Cardiac fibroblast (primary cell): ENCODE results near the gene KPNA3.

Experiments
- DNase-seq, 2 donors: peaks; one replicate each; pipeline versions ENCODE4 v3.0.0 to v3.0.0-alpha.2; 2010; ENCODE audit warnings: low read depth in 2 of 2
- H3K4me3 ChIP-seq, 2 donors: replicated peaks in 1 of 2; 1 replicate in 1 of 2; 2 replicates in 1 of 2; pipeline ENCODE4 v1.5.1; 2011; ENCODE audit warnings: low read depth in 2 of 2, low read length in 2 of 2, mild to moderate bottlenecking in 2 of 2, moderate library complexity in 1 of 2
- CTCF ChIP-seq: IDR thresholded peaks from one replicate; pipeline ENCODE4 v1.5.1; 2011; ENCODE audit warnings: low read depth, mild to moderate bottlenecking, low read length, inconsistent platforms

Gene KPNA3

GRCh38 chr13:49697468-49697867 is 95.0 kb downstream of the KPNA3 start:
- no peak for TF ChIP-seq CTCF
- no peak for DNase-seq
- H3K4me3 ChIP-seq, result no peak overlapping the region

GRCh38 chr13:49694446-49694845 is 98.0 kb downstream of the KPNA3 start:
- no peak overlapping the region for H3K4me3 ChIP-seq
- TF ChIP-seq CTCF, result no peak
- DNase-seq, result no peak

- no peak overlapping the region for H3K4me3 ChIP-seq
- no peak for DNase-seq
- no peak for TF ChIP-seq CTCF
These were observed 98.6 kb downstream of the KPNA3 start for GRCh38 chr13:49693877-49694276.

GRCh38 chr13:49693191-49693733 is 99.2 kb downstream of the KPNA3 start:
- no peak for TF ChIP-seq CTCF
- DNase-seq, result peak; percentile 43 to 46

GRCh38 chr13:49690995-49691784 is 101.3 kb downstream of the KPNA3 start, which contains the start of gene EBPL:
EBPL (minus strand) TSS chr13:49691486; CDS start chr13:49691424, 62 bp downstream.
- DNase-seq, result peak; percentile 82 to 89
- TF ChIP-seq CTCF, result no peak
- H3K4me3 ChIP-seq, result peak within 1 kb of the TSS; percentile 64 to 67

More at GRCh38 chr13:49693191-49693733, 99.2 kb downstream of the KPNA3 start:
- no peak overlapping the region for H3K4me3 ChIP-seq

- H3K4me3 ChIP-seq, result peak overlapping the region; percentile 64 to 67
- DNase-seq, result peak; percentile 55 to 60
These were observed 102.1 kb downstream of the KPNA3 start for GRCh38 chr13:49690133-49690994.

More at GRCh38 chr13:49690133-49690994, 102.1 kb downstream of the KPNA3 start:
- no peak for TF ChIP-seq CTCF
